GF-D8 (cell line): ENCODE results near the gene TTLL1.
"Not testable (repeated sequence)": the region's sequence is repeated elsewhere in the genome, so short reads cannot be mapped to it uniquely, and the experiment has no call there.

Experiments
- DNase-seq: peaks from one replicate; lab custom pipeline; 2025; lab: John Stamatoyannopoulos, UW

The TTLL1 gene

DNA sequence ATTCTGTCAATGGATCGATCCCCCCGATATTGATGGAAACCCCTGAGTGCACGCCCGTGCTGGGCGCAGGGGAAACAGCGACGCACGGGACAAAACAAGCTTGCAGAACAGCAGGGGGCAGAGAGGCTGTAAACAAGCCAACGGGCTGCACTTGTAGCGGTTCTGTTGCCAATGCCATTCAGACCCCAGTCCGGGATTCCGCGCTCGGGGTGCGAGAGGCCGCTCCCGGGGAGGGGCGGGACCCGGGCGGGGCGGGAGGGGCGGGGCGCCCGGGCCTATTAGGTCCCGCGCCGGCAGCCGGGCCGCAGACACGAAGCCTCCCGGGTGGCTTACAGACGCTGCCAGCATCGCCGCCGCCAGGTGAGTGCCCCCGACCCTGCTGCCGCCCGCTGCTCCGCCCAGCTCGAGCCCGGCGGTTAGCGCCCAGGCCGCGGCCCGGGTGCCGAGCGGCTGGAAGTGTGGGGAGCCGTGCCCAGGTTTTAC is 21.3 kb upstream of the TTLL1 start, which contains the start of gene BIK:
Gene BIK, plus strand, starts transcription at position 307 of the 483 bp plus-strand sequence. CDS start 13,273 bp downstream, outside the sequence.
- DNase-seq, result peak; percentile 45

DNA sequence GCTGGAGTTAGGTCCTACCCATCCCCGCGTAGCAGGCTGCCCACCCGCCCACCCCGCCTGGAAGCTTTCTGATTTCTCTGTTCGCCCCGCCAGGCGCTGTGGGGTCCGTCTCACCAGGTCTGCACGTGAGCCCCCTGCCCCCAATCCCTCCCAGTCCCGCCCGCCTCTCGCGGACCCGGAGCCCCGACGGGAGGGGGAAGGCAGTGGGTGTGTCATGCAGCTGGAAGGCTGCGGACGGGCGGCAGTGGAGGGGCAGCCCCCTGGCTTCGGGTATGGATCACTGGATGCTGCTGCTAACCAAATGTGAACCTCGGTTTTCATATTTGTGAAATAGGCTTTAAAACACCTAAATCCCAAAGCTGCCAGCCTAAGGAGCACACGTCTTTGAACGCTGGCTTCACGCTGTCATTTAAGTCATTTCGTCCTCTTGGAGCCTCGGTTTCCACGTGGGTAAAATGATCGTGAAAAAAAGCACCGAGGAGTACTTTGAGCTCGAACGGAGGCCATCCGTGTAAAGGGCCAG is 20.8 kb upstream of the TTLL1 start:
- DNase-seq, result no peak

DNA sequence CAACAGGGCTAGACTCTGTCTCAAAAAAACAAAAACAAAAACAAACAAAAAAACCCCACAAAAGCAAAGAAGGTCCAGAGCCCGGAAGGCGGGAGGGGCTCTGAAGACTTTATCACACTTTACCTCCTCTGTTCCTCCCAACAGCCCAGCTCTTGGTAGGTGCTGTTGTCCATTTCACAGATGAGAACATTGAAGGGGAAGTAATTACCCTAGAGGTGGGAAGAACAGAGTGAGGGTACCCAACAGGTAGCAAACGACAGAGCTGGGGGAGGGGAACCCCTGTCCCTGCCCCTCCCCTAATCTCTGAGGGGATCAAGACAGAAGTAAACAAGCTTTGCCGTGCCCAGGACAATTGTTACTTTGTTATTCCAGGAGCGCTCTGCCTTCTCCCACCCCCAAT is 20.3 kb upstream of the TTLL1 start:
- DNase-seq, result no peak

DNA sequence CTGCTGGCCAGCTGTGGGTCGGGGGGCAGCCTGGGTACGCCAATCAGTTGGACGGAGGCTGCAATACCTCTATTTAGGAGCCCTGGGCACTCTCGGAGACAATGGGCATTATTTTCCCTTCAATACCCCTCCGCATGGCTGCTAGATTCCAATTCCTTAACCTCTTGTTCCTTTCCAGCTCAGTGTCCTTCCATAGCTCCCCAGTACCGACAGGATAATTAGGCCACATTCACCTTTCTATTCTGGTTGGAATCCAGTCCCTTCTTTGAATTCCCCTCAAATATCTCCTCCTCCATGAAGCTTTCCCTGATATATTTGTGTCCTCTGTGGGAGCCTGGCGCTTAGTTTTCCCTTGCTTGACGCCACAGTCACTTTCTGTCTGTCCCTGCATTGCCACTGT is 17.1 kb upstream of the TTLL1 start:
- DNase-seq, result no peak

DNA sequence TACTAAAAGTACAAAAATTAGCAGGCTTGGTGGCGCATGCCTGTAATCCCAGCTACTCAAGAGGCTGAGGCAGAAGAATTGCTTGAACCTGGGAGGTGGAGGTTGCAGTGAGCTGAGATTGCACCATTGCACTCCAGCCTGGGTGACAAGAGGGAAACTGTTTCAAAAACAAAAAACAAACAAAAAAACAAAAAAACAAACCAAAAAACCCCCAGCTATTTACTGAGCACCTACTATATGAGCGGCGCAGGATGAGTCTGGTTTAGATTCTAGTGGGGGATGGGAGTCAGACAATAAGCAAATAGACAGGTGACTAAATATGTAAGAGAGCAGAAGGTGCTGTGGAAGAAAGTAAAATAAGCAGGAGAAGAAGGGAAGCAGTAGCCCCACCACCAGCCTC is 15.8 kb upstream of the TTLL1 start:
- DNase-seq, result not testable (repeated sequence)

DNA sequence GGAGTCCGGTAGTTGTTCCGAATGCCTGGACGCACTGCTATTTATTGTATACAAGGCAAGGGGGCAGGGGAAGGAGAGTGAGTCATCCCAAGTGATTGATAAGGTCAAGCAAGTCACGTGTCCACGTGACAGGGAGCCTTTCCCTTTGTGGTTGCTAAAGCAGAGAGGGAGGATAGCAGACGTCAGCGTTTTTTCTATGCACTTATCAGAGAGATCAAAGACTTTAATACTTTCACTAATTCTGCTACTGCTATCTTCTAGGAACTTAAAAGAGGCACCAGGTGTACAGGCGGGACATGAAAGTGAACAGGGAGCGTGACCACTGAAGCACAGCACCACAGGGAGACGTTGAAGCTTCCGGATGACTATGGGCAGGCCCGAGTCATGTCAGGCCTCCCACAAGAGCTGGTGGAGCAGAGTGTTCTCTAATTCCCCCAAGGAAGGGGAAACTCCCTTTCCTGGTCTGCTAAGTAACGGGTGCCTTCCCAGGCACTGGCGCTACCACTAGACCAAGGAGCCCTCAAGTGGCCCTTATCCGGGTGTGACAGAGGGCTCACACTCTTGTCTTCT is 14.9 kb upstream of the TTLL1 start:
- DNase-seq, result not testable (repeated sequence)

DNA sequence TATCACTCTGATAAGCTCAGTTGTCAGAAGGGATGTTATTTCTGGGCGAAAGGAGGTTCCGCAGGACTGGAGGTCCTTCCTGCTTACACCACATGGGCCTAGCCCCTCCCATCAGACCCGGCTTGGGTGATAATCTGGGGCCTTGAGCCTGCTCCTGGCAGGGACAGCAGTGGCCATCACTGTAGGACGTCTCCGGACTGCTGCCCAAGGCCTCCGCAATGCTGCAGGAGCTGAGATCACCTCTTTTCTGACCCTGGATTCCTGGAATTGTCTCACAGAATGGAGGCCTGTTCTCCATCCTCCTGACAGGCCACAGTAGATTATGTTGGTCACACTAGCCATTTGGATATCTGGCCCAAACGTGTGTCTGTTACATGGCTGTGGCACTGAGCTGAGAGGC is 12.1 kb upstream of the TTLL1 start:
- no peak for DNase-seq

DNA sequence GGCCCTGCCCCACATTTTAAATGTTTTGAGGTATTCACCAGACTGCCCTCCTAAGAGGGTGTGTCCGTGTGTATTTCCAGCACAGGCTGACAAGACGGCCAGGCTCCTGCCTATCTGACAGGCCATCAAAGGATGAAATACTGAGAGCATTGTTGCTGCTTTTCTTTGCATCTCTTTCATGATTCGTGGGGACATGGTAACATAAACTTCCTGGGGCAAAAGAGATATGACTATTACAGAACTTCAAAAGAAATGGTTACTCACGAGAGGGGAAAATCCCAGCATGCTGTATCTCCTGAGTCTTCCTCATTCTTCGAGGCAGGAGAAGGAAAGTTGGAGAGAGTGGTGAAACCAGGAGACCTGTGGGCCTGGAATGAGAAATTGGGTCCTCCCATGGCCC is 11.0 kb upstream of the TTLL1 start:
- no peak for DNase-seq

DNA sequence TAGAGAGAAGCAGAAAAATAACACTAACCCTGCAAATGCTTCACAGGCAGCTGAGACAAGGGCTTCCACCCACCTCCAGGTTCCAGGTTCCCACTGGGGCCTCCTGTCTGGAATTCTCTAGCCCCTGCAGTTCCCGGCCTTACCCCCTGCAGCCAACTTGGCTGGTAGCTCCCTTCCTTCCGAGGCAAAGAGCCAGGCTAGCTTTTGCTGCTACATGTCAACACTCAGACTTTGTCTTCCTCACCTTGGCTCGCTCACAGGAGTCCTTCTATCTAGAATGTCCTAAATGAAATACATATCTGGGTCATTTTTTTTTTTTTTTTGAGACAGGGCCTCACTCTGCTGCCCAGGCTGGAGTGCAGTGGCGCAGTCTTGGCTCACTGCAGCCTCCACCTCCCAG is 9.9 kb upstream of the TTLL1 start:
- DNase-seq, result no peak

DNA sequence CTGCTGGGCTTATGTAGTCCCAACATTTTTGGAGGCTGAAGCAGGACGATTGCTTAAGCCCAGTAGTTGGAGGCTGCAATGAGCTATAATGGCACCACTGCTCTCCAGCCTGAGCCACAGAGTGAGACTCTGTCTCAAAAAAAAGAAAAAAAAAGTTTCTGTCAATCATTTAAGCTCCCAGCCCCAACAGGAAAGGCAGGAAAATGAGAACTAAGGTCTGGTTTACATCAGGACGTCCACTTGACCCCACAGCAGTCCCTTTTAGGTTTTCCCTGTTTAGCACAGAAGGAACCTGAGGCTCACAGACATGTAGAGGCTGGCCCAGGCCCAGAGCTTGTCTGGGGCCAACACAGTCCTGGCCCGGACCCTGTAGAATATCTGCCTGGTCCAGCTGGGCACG is 9.2 kb upstream of the TTLL1 start:
- no peak for DNase-seq

DNA sequence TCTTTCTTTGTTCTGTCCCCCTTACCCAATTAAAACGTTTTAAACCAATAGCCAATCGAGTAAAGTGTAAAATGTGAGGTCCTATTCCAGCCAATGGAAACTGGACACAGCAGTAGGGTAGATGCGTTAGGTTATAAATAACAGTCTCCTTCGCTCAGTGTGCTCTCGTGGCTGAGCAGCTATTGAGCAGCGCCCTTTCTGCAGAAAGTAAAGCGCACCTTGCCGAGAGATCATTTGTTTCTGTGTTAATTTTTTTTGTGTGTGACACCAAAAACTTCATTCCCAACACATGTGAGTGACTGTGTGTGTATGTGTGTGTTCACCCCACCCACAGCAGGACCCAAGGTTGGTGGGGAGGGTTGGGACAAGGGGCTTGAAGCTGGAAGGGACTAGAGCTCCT is 7.2 kb upstream of the TTLL1 start:
- DNase-seq, result no peak

DNA sequence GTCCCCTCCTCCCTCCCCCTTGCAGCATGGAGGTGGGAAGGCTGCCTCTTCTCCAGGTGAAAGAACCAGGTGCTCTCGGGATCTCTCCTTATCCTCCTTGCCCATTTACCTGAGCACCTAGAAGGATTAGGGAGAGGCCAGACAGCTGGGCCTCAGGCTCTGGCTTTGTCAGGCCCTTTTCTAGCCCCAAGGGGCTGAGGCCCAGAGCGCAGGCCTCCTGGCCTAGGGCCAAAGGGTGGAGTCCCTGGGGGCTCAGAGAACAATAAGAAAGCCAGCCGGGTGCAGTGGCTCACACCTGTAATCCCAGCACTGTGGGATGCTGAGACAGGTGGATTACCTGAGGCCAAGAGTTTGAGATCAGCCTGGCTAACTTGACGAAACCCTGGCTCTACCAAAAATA is 5.4 kb upstream of the TTLL1 start:
- DNase-seq, result no peak

DNA sequence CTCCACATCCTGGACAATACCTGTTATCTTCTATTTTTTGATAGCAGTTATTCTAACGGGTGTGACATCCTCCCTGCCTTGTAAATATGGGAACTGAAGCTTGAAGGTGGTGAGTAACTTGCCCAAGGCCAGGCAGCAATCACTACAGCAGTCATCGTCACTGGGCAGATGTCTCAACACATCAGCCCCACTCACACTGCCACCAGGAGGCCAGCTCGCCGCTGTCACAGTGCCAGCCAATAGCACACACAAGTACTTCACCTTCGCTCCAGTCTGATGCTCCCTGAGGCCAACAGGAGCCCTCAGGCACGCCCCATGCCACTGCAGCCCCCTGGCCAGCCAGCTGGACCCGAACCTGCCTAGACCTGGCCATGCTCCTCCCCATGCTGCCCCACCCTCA is 4.9 kb upstream of the TTLL1 start:
- DNase-seq, result peak; percentile 17

DNA sequence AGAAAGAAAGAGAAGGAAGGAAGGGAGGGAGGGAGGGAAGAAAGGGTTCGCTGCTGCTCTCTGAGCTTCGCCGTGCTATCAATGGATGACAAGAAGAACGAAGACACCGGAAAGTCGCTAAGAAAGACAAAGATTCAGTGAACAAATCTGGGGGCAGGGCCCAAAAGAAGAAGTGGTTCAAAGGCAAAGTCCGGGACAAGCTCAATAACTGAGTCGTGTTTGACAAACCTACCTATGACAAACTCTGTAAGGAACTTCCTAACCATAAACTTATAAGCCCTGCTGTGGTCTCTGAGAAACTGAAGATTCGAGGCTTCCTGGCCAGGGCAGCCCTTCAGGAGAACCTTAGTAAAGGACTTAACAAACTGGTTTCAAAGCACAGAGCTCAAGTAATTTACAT is 2.9 kb upstream of the TTLL1 start:
- DNase-seq, result peak; percentile 36

DNA sequence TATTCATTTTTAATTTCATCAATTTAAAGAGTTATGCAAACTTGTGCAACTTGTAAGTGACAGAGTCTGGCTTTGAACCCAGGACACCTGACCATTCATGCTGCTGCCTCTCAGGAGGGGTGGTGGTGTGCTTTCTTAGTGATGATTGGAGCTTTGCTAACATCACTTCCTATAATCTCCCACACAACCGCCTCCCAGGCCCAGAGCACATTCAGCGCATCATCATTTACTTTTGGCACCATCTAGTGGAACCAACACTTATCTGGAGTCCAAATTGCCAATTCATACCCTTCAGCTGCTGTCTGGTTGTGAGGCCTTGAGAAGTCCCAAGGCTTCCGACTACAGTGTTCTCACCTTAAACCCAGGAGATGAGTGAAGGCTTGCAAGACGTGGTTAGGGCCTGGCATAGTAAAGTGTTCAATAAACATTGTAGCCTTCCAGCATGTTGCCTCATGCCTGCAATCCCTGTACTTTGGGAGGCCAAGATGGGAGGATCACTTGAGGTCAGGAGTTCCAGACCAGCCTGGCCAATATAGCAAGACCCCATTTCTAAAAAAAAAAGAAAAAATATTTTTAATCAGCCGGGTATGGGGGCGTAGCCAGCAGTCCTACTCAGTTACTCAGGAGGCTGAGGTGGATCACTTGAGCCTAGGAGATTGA is 1.1 kb upstream of the TTLL1 start:
- DNase-seq, result peak; percentile 91

DNA sequence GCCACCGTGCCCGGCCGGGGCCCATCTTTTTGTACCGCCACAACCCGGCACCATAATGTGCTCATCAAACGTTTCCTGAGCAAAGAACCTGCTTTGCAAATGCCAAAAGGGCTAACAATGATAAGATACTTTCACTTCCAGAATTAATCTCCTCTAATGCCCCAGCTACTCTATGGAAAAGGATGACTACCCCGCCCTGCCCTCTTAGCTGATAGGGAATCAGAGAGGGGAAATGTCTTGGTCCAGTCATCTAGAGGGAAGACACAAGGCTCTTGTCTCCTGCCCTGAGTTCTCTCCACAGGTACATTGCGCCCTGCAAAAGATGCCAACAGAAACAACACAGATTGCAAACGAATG is 586 bp downstream of the TTLL1 start:
- no peak for DNase-seq

DNA sequence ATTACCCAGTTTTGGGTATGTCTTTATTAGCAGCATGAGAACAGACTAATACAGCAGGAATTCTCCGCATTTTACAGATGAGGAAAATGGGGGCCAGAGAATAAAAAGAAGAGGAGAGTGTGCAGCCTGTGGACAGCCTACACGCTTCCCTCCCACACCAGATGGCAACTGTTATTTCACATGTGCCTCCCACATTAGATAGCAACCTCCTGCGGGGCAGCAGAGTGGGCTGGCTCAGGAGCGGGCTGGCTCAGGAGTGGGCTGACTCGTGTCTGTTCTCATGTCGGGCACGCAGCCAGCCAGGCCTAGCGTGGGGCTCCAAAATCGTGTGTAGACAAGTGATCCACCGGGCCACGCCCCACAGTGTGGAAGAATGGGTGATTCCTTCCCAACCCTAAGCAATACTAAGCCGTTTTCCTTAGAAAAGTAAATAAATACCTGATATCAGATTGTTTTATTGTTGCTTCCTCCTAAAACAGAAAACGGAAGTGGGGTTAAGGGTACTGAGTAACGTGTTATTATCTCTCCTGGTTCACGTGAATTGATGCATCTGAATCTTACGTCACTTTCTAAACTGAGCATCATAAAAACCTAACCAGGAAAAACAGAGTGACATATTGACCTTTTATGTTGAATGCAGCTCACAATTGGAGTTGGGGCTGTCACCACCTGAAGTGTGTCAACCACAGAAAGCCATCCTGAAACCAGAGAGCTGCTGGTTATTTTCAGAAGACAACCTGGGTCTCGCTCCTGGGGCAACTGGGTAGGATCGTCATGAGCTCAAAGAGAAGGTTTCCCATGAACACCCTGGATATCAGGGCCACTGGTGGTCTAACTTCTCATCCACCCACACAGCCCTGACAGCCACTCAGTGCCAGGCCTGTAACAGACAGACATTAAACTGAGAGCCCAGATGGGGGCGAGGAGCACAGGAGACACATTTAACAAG is 3.3 kb downstream of the TTLL1 start:
- DNase-seq, result no peak

DNA sequence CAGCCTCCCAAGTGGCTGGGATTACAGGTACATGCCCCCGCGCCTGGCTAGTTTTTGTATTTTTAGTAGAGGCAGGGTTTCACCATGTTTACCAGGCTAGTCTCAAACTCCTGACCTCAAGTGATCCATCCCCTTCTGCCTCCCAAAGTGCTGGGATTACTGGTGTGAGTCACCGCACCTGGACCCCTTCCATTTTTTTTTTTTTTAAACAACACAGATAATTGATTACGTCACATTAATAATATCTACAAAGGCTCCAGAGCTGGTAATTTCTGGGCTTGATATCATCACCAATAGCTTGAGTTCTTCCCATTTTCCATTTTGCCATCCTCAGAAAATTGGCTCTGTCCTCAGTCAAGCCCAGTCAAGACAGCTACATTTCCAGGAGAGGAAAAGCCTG is 7.2 kb downstream of the TTLL1 start:
- no peak for DNase-seq

DNA sequence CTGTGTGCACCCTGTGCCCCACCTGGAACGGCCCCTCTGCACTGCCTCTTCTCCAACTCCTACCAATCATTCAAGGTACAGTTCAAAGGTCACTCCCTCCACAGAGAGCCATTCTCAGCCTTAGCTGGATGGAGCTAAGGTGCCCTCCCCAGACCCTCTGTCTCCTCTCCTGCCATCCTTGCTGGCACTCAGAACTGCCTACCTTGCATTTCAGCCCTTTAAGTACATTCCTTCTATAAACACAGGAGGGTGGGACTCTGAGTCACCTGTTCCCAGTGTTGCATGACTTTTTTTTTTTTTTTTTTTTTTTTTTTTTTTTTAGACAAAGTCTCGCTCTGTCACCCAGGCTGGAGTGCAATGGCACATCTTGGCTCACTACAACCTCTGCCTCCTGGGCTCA is 8.6 kb downstream of the TTLL1 start:
- DNase-seq, result no peak

DNA sequence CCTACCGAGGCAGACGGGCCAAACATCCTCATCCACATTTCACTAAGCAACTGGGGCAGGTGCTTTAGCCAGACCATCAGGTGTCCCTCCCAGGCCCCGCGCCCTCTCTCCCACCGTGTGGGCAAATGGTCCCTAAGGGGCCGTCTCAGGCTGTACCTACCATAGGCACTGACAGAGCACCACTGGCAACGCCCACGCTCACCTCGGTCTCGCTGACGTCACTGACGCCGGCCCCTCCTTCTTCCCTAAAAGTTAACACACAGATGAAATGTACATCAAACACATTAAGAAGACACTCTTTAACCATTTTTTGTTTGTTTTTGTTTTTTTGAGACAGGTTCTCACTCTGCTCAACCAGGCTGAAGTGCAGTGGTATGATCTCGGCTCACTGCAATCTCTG is 9.4 kb downstream of the TTLL1 start:
- DNase-seq, result no peak

DNA sequence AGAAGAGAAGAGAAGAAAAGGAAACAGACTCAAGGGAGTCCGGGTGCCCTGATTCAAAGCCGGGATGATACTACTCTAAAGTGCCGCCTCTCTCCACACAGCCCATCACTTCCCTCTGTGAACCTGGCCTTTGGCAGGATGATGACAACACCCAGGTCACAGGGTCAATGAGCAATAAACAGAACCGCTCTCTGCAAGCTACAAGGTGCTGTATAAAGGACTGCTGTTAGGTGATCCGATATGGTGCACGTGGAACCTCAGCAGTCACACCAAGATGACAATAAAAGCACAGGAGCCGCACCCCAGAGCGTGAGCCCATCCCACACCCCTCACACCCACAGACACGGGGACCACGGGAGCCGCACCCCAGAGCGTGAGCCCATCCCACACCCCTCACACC is 10.7 kb downstream of the TTLL1 start:
- DNase-seq, result no peak

DNA sequence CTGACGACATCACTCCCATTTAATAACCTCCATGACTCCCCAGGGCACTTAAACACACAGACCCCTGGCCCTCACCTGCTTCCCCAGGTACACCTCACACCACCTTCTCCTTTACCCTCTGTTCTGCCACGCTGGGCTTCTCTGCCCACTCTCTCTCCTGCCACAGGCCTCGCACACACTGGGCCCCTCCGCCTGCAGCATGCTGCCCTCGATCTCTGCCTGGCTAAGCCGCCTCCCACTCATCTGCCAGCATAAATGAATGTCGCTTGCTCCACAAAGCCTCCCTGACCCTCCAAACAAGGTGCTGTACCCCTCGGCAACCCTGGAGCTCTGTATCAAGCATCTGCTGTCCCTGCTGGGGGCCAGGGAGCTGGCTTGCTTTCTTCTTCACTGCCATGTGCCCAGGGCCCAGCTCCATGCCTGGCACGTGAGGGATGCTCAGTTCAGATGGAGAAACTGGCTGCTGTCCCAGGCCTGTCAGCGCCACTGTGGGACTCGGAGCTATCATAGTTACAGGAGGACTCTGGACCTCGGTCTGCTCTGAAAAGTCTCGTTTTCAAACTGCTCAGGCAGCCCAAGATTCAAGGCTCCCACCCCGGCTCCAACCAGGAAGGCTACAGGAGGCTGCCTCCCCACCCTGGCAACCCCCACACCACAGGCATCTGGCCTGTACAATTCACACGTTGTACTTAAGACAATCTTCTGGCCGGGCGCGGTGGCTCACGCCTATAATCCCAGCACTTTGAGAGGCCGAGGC is 11.9 kb downstream of the TTLL1 start:
- no peak for DNase-seq
